ENCODE measurements around the gene PCP4L1. TPM values are rescaled to one million over a fixed set of nuclear protein-coding genes. Genes with fewer than 3 reads are reported as not detected.

The PCP4L1 gene
- total RNA-seq, 1 donor from 2014 or later: 8.2 TPM

DNA sequence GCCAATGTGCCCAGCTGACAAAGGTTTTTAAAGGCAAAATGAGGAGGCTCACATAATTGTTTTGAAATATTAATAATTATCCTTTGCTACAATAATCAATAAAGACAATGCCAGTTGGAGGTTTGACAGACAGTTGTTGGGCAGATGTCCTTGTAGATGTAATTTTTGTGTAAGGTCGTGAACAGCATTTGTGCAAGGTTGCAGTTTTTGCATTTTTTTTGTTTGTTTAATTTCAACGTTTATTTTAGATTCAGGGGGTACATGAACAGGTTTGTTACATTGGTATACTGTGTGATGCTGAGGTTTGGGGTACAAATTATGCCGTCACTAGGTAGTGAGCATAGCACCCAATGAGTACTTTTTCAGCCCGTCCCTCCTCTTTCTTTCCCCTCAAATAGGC lies 41.9 kb downstream of the PCP4L1 start:
- DNase-seq (no peak), ATAC-seq (no peak)
- no peaks in the 10 kb centered on the region for H3K27me3 ChIP-seq
- H3K27ac ChIP-seq: no peak overlapping the region
- peaks cover 17% of the 10 kb centered on the region for H3K4me1 ChIP-seq
- no peaks in the 10 kb centered on the region for H3K9me3 ChIP-seq
- no peak for TF ChIP-seq CTCF (IDR thresholded peaks at IDR 0.05)
- intact Hi-C loops (cut with DNase I): no loop called here
- H3K4me3 ChIP-seq: no peak overlapping the region
- no peaks in the 10 kb centered on the region for H3K36me3 ChIP-seq

GRCh38 chr1:161304927-161305866 lies 46.7 kb downstream of the PCP4L1 start:
- peak overlapping the region; percentile 81 for H3K27ac ChIP-seq
- intact Hi-C loops (cut with DNase I): no loop called here
- H3K4me3 ChIP-seq: peak overlapping the region; percentile 85
- ATAC-seq (no peak), DNase-seq (no peak)
- no peak for TF ChIP-seq CTCF (IDR thresholded peaks at IDR 0.05)
- H3K9me3 ChIP-seq: no peaks in the 10 kb centered on the region
- H3K36me3 ChIP-seq: no peaks in the 10 kb centered on the region
- no peaks in the 10 kb centered on the region for H3K27me3 ChIP-seq
- peaks cover 23% of the 10 kb centered on the region for H3K4me1 ChIP-seq

DNA sequence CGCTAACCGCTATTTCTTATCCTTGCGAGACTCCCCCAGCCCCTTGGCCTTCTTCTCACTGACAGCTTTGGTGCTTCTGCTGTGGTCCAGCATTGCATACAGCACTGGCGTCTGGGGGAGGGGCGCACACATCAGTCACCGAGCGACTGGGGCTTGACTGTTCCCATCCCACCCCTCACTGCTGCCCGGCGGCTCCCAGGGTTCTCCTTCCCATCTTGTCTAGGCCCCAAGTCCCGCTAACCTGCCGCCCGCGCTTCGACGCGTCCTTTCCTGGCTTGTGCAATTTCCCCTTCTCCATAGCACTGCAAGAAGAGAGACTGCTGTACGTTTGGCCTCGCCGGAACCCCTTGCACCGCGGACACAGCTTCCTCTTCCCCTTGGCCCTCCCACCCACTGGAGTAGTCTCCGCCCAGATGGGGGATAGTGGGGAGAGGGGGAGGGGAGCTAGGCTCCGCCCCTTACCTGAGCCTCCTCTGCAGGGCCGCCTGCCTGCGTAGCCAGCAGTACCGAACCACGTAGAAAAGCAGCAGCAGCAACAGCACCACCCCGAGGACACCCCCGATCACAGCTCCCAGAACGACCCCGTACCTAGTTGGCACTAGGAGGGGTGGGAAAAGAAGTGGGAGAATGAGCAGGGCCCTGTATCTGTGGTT lies 47.4 kb downstream of the PCP4L1 start:
- H3K27ac ChIP-seq: peak overlapping the region; percentile 81
- no peaks in the 10 kb centered on the region for H3K9me3 ChIP-seq
- intact Hi-C loops (cut with DNase I): no loop called here
- no peaks in the 10 kb centered on the region for H3K27me3 ChIP-seq
- no peaks in the 10 kb centered on the region for H3K36me3 ChIP-seq
- peak; percentile 95 for DNase-seq
- H3K4me3 ChIP-seq: peak overlapping the region; percentile 85
- peak; percentile 99 for ATAC-seq
- peaks cover 23% of the 10 kb centered on the region for H3K4me1 ChIP-seq
- TF ChIP-seq CTCF (IDR thresholded peaks at IDR 0.05): peak; percentile 37

- Histone ChIP-seq H3K36me3 (no peaks in the 10 kb centered on the region), H3K27ac (peak overlapping the region; percentile 81), H3K4me1 (peaks cover 23% of the 10 kb centered on the region), H3K4me3 (no peak overlapping the region), H3K9me3 (no peaks in the 10 kb centered on the region), H3K27me3 (no peaks in the 10 kb centered on the region)
- DNase-seq (no peak), ATAC-seq (no peak)
- TF ChIP-seq CTCF (IDR thresholded peaks at IDR 0.05): no peak
- intact Hi-C loops (cut with DNase I): no loop called here
Measured at GRCh38 chr1:161307230-161307768, 48.8 kb downstream of the PCP4L1 start.

- TF ChIP-seq CTCF (IDR thresholded peaks at IDR 0.05): no peak
- H3K27ac ChIP-seq: no peak overlapping the region
- no peak overlapping the region for H3K4me3 ChIP-seq
- intact Hi-C loops (cut with DNase I): no loop called here
- peaks cover 23% of the 10 kb centered on the region for H3K4me1 ChIP-seq
- no peaks in the 10 kb centered on the region for H3K27me3 ChIP-seq
- no peaks in the 10 kb centered on the region for H3K9me3 ChIP-seq
- H3K36me3 ChIP-seq: no peaks in the 10 kb centered on the region
- DNase-seq (no peak), ATAC-seq (no peak)
Measured at GRCh38 chr1:161307892-161308638, 49.5 kb downstream of the PCP4L1 start.
